Body of pancreas (tissue), 4 donors: ENCODE results near the gene CYP20A1.

Experiments used
- POLR2A ChIP-seq, 3 donors: fragments of 450-650 bp; IDR thresholded peaks; one replicate each; pipeline ENCODE4 v1.6.1; 2016; ENCODE audit warnings: antibody characterized with exemption in 3 of 3, mild to moderate bottlenecking in 2 of 3
- TF ChIP-seq, protein P1 (sequence below), 7 experiments: fragments of 450-650 bp in 4 of 7; fragments of 200-600 bp in 3 of 7; sonication (generic) in 3 of 7; IDR thresholded peaks; one replicate each; pipeline ENCODE4 v1.5.1; 2016 to 2019; ENCODE audit warnings: antibody characterized with exemption in 7 of 7

DNA sequence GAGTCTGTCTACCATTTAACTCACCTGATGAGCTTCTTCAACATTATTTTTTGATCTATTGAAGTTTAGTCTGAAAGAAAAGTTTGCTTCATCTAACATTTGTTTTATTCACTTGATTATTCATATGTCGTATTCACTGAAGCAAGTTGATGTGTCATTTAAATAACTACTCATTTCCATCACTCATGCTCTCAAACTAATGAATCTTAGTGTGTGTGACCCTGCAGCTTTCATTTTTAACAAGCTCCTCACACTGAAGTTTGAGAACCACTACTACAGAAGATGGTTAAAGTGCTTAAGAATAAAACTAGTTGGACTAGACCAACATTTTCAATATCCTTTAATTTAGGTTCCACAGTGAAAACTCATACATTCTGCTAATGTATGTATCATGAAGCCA is 87.5 kb downstream of the CYP20A1 start:
- TF ChIP-seq, protein P1, sequence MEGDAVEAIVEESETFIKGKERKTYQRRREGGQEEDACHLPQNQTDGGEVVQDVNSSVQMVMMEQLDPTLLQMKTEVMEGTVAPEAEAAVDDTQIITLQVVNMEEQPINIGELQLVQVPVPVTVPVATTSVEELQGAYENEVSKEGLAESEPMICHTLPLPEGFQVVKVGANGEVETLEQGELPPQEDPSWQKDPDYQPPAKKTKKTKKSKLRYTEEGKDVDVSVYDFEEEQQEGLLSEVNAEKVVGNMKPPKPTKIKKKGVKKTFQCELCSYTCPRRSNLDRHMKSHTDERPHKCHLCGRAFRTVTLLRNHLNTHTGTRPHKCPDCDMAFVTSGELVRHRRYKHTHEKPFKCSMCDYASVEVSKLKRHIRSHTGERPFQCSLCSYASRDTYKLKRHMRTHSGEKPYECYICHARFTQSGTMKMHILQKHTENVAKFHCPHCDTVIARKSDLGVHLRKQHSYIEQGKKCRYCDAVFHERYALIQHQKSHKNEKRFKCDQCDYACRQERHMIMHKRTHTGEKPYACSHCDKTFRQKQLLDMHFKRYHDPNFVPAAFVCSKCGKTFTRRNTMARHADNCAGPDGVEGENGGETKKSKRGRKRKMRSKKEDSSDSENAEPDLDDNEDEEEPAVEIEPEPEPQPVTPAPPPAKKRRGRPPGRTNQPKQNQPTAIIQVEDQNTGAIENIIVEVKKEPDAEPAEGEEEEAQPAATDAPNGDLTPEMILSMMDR (IDR thresholded peaks at IDR 0.05) = no peak
- no peak for TF ChIP-seq POLR2A (IDR thresholded peaks at IDR 0.05)
